GM12873 (cell line): Measurements from ENCODE around the gene TSHZ2.

Experiments used
- CTCF ChIP-seq: IDR thresholded peaks from 2 replicates; pipeline ENCODE4 v1.5.1; 2012; ENCODE audit warnings: low read depth, mild to moderate bottlenecking, moderate library complexity, low read length, control low read depth; ENCODE audit not compliant: insufficient read depth; ENCODE audit errors: missing control alignments

The TSHZ2 gene

GRCh38 chr20:53297154-53297529 lies 325.0 kb downstream of the TSHZ2 start:
- TF ChIP-seq CTCF, result no peak

- no peak for TF ChIP-seq CTCF
Observed at GRCh38 chr20:53298260-53298659, 326.1 kb downstream of the TSHZ2 start.

- TF ChIP-seq CTCF, result no peak
Observed at GRCh38 chr20:53298911-53299310, 326.8 kb downstream of the TSHZ2 start.

- TF ChIP-seq CTCF, result no peak
Observed at GRCh38 chr20:53299831-53300230, 327.7 kb downstream of the TSHZ2 start.

- no peak for TF ChIP-seq CTCF
Observed at GRCh38 chr20:53301869-53302268, 329.7 kb downstream of the TSHZ2 start.

GRCh38 chr20:53302695-53303412 lies 330.7 kb downstream of the TSHZ2 start:
- TF ChIP-seq CTCF, result no peak

- no peak for TF ChIP-seq CTCF
Observed at GRCh38 chr20:53303413-53303760, 331.2 kb downstream of the TSHZ2 start.

GRCh38 chr20:53304146-53304545 lies 332.0 kb downstream of the TSHZ2 start:
- no peak for TF ChIP-seq CTCF
